ENCODE data around the gene RPLP2.

DNA sequence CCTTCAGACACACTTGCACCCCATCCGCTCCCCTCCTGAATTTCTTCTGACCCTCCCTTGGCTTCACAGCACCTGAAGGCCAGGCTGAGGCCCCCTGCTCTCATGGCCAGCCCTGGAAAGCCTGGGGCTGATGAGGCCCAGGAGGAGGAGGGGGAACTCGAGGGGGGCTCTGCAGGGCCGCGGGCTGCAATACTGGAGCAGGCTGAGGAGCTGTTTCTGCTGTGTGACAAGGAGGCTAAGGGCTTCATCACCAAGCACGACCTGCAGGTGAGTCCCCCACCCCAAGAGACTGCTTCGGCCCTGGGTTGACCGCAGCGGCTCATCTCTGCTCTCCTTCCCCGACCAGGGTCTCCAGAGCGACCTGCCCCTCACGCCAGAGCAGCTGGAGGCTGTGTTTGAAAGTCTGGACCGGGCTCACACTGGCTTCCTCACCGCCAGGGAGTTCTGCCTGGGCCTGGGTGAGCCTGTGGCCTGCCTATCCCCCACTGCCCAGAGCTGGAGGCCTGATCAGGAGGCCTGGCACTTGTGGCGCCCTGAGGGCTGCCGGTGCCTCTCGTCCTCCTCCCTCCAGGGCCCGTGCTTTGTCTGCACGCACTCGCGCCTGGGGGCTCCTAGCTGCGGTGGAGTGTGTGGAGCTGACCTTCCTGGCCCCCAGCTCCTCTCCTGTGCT, 18.9 kb downstream of the RPLP2 start:
- no peak for TF ChIP-seq CTCF (conservative IDR thresholded peaks at IDR 0.05)
- TF ChIP-seq ZFX (IDR thresholded peaks at IDR 0.05), result no peak

All from C4-2B (cell line).